GM19467 (cell line): Measurements from ENCODE around the gene TARBP1.
A peak's percentile ranks its signal among the peaks of the same experiment; 100 is the strongest.
"Not testable (repeated sequence)": the region's sequence is repeated elsewhere in the genome, so short reads cannot be mapped to it uniquely, and the experiment has no call there.

ENCODE experiments used
- ATAC-seq: cut with Tn5 transposase; IDR thresholded peaks from one replicate; pipeline ENCODE4 v1.9.1; 2021; ENCODE audit warnings: mild to moderate bottlenecking, moderate library complexity; ENCODE audit not compliant: unreplicated experiment

TARBP1 gene

GRCh38 chr1:234399515-234399914, 79.5 kb downstream of the TARBP1 start:
- not testable (repeated sequence) for ATAC-seq

GRCh38 chr1:234398849-234399381, 80.1 kb downstream of the TARBP1 start:
- ATAC-seq, result peak; percentile 38

- no peak for ATAC-seq
These were observed 81.2 kb downstream of the TARBP1 start for GRCh38 chr1:234397732-234398131.

GRCh38 chr1:234396871-234397270, 82.1 kb downstream of the TARBP1 start:
- ATAC-seq, result no peak

GRCh38 chr1:234396092-234396491, 82.9 kb downstream of the TARBP1 start:
- ATAC-seq, result no peak

GRCh38 chr1:234395297-234395696, 83.7 kb downstream of the TARBP1 start:
- ATAC-seq, result no peak

GRCh38 chr1:234393190-234393589, 85.8 kb downstream of the TARBP1 start:
- ATAC-seq, result no peak

GRCh38 chr1:234388094-234388493, 90.9 kb downstream of the TARBP1 start:
- no peak for ATAC-seq

GRCh38 chr1:234386122-234386521, 92.9 kb downstream of the TARBP1 start:
- no peak for ATAC-seq

- ATAC-seq, result no peak
These were observed 97.1 kb downstream of the TARBP1 start for GRCh38 chr1:234381699-234382555.

GRCh38 chr1:234379591-234380109, 99.3 kb downstream of the TARBP1 start:
- not testable (repeated sequence) for ATAC-seq

GRCh38 chr1:234375672-234376071, 103.3 kb downstream of the TARBP1 start:
- no peak for ATAC-seq

- ATAC-seq, result no peak
These were observed 105.1 kb downstream of the TARBP1 start for GRCh38 chr1:234373959-234374254.

- ATAC-seq, result peak; percentile 91
These were observed 105.7 kb downstream of the TARBP1 start, which contains the start of gene COA6 for GRCh38 chr1:234373064-234373958. TSS of gene COA6 (plus strand) at chr1:234373456. CDS start at chr1:234373467, 11 bp downstream.

GRCh38 chr1:234372011-234372757, 106.8 kb downstream of the TARBP1 start:
- ATAC-seq, result no peak

- no peak for ATAC-seq
These were observed 107.6 kb downstream of the TARBP1 start for GRCh38 chr1:234371414-234371813.

GRCh38 chr1:234369784-234370183, 109.2 kb downstream of the TARBP1 start:
- ATAC-seq, result no peak

GRCh38 chr1:234369033-234369430, 109.9 kb downstream of the TARBP1 start:
- ATAC-seq, result no peak

GRCh38 chr1:234368320-234369032, 110.5 kb downstream of the TARBP1 start:
- ATAC-seq, result no peak

- no peak for ATAC-seq
These were observed 116.4 kb downstream of the TARBP1 start for GRCh38 chr1:234362558-234362957.
